HT1080 (cell line): Measurements from ENCODE around the gene SMIM22. TPM values are rescaled to one million over a fixed set of nuclear protein-coding genes. Genes with fewer than 3 reads are reported as not detected.

Source experiments
- DNase-seq: peaks from one replicate; pipeline ENCODE4 v3.0.0-alpha.2; 2015; ENCODE audit warnings: low read depth
- total RNA-seq: library from RNA; depleted of rRNA; stranded (reverse); fragments of >200 nt; shearing (Covaris generic); gene quantifications from 2 replicates; pipeline ENCODE4 v1.2.3, GENCODE V29; 2014

Gene SMIM22
- total RNA-seq, 1 experiment from 2014 or later: not detected

DNA sequence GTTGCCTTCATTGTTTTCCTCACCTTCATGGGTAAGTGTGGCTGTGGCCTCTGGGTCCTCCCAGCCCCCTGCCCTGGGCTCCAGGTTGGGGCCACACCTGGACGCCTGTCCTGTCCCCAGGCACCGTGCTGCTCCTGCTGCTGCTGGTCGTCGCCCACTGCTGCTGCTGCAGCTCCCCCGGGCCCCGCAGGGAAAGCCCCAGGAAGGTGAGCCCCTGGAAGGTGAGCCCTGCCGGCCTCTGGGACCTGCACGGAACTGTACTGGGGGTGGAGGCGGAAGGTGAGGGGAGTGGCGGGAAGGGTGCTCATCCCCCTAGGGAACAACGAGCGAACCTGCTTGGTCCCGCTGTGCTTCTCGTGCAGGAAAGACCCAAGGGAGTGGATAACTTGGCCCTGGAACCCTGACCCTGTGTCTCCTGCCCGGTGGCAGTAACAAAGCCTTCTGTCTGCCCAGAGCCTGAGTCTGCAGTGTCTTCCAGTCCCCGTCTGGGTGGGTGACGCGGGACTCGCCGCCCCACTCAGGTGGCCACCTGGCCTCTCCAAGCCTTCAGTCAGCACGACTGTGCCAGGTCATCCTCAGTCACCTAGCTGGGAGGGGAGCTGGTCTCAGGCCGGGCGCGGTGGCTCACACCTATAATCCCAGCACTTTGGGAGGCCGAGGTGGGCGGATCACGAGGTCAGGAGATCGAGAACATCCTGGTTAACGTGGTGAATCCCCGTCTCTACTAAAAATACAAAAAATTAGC, 831 bp downstream of the SMIM22 start:
- no peak for DNase-seq

DNA sequence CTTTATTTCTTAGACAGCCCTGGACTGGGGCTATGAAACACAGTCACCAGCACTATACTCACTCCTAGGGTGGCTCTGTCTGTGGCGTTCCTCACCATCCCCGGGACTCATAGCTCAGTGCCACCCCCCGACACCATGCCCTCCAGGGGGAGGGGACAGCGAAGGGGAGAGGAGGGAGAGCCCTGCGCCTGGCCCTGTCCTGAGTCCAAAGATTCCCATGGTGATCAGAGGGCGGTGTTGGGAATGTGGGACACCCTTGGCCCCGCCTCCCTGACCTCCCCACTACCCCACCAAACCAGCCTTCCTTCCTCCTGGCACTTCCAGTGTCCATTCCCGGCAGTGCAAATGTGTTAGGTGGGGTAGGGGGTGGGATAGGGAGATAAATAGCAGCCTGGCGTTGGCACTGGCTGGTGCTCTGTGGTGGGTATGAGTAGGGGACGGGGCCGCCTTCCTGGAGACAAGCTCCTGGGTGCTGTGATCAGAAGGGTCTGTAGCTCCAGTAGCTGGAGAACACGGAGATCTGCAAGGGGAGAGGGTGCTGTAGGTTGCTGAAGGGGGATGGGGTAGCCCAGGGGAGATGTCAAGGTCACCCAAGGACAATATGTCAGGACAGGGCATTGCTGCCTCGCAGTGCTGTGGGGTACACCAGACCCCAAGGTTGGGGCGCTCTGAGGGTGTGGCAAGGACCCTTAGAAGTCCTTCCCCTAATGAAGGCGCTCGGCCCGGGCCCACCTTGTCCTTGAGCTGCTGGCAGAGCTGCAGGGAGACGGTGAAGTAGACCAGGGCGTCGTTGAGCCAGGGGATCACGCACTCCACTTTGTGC, 2.0 kb downstream of the SMIM22 start:
- no peak for DNase-seq

DNA sequence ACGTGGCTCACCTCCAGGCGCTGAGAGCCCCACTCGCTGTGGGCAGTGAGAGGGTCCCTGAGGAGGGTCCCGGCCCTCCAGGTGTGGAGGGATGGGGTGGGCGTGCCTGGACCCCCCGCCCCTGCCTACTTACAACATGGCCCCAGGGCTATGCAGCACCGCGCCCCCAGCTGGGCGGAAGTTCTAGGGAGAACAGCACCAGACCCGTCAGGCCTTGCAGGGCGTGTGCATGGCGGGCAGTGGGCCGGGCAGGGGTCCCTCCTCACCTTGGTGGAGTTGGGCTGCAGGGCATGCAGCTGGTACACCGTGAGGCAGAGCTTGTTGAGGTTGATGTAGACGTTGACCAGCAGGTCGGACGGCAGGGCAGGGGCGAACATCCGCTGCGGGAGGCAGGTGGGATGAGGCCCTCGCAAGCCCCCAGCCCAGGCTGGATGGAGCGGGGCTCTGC, 2.7 kb downstream of the SMIM22 start:
- DNase-seq: no peak

DNA sequence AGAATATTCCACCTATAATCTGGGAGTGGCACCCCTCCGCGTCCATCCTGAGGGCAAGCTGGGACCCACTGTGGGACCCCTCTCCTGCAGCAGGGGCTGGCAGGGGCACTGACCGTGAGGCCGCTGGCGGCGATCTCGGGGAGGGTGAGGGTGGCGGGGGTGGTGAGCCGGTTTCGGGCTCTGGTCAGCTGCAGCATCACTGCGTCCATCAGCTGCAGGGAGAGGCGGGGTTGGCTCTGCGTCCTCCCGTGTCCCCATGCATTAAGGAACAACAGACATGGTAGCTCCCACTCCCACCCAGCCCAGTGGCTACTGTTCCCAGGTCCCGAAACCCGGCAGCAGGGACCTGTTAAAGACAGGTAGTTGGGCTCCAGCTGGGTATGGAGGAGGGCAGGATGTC, 3.3 kb downstream of the SMIM22 start:
- no peak for DNase-seq

DNA sequence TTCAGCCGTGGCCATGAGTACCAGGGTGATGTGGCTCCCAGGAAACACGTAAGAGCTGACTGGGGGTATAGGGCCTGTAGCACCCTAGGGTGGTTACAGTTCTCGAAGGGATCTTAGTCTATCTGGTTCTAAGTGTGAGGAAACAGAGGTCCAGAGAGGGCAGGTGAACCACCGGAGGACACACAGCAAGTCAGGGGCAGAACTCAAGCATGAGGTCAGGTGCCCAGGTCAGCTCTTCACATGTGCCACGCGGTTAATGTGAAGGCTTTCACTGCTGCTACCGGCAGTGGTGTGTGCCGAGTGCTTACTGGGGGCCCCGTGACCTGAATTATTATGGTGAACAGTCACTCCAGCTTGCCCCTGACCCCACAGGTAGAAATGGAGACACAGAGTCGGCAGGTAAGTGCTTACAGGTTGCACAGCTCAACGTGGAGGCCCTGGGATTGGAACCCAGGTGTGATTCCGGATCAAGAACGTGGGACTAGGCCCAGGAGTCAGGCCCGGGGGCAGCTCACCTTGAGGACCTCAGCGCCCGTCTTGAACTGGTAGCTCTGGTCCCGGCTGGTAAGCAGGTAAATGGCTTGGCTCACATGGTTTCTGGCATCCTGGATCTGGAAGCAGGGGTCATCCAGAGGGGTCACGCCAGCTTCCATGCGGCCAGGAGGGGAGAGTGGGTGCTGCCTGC, 4.1 kb downstream of the SMIM22 start:
- no peak for DNase-seq

DNA sequence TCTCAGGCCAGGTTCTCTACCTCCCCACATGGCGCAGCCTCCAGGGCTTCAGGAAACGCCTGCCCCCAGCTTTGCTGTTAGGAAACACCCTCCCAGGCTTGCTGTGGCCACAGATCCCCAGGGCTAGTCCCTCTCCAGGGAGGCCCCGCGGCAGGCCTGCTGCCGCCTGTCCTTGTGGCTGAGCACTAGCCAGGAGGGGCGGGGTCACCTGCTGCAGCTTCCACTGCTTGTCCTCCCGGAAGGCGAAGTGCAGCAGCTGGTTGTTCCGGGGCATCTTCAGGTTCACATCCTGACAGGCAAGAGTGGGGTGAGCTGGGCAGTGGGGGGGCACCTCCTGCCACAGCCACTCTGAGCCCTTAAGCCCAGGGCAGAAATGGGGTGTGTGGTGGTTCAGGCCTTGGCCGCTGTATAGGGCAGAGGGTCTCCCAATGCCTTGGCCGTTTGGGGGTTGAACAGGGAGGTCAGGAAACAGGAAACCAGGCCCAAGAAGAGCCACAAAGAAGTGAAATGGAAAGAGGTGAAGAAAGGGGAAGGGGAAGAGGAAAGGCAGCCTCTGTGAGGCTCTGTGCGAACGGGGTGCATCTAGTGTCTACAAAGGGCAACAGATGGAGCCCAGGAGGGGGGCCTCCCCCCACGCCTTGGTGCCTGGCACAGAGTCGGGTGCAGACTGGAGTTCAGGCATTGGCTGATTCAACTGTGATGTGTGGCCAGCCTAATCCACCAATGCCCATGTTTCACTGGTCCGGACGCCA, 5.3 kb downstream of the SMIM22 start:
- no peak for DNase-seq

DNA sequence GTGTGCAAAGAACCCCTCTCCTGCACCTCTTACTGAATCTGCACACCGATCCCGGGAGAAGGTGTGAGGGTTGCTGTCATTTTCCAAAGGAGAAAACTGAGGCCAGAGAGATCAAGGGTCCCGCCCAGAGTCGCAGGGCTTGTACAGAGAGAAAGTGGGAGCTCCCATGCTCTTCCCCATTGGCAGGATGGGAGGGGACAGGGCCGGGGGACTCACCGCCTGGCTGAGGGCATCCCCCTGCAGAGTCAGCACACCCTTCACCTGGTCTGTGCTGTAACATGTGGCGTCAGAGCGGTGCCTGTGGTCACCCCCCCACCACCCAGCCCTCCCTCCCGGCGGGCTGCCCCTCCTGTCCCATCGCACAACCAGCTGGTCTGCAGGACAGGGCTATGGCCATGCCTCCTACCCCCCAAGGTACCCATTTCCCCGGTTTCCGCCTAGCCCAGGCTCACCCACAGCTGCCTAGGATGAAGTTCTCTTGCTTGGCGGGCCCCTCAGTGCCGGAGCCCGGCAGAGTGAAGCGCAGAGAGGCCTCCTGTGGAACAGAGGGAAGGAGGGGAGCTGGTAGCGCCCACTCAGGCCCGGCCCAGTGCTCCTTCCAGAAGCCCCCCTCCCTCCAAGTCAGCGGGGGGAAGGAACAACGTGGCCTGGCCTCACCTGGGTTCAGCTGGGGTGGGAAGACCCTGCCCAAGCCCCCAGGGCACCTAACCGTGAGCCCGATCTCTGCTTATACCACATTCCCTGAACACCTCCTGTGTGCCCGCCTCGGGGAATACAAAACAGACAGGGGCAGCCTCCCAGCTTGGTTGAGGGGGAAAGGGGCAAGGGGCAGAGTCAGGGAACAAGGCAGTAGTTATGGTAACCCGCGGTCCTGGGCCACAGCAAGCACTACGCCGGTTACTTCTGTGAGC, 6.1 kb downstream of the SMIM22 start:
- no peak for DNase-seq

DNA sequence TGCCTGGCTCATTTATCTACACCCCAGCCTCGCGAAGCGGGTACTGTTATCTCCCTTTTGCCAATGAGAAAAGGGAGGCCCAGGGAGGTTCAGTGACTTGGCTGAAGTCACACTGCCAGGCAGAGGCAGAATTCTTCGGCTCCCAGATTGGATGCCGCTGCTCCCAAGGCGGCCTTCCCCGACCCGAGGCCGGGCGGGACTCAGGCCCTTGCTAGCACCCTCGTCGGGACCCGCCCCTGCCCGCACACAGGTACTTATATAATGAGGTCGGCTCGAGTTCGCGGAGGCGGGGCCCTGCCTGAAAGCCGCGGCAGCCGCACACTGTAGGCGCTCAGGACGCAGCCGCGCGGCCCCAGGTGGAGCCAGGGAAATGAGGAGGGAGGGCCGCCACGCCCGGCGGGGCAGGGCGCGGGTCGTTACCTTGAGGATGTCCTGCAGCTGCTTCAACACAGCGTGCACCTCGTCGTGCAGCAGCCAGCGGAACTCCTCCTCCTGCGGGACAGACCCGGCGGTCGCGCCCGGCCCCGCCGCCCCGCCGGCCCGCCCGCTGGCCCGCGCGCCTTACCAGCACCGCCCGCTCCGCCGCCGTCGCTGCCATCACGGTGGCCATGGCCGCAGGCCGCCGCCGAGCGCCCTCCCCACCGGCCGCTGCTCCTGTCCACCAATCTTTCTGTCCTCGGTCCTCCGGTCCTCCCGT, 6.9 kb downstream of the SMIM22 start, which contains the start of gene ROGDI:
Gene ROGDI (minus strand): TSS at position 672 of the 697 bp plus-strand sequence. CDS start 62 bp downstream, at position 610.
- peak; percentile 55 for DNase-seq

DNA sequence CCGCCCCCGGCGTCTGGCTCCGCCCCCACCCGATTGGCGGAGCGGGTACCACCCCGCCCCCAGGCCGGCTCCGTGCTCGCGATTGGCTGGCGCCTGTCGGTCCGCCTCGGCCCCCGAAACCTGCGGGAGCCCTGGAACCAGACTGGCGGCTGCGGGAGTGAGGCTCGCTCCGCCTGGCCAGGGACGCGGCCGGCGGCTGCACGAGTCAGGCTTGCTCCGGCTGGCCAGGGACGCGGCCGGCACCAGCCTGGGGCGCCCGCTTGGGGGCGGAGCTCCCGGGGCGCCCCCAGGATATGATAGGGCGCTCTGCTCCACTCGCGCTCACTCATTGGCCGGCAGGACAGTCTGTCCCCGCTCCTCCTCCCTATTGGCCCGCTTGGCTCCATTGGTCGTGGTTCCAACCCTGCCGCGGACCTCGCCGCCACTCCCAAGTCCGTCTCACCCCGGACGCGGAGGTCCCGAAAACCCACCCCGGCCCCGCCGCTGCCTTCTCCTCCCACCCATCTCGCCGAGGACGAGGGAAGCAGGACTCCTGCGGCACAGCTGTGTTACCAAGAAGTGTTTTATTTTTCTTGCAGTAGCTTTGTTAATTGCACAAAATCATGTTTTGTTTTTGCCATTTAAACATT, 7.6 kb downstream of the SMIM22 start:
- peak; percentile 90 for DNase-seq

DNA sequence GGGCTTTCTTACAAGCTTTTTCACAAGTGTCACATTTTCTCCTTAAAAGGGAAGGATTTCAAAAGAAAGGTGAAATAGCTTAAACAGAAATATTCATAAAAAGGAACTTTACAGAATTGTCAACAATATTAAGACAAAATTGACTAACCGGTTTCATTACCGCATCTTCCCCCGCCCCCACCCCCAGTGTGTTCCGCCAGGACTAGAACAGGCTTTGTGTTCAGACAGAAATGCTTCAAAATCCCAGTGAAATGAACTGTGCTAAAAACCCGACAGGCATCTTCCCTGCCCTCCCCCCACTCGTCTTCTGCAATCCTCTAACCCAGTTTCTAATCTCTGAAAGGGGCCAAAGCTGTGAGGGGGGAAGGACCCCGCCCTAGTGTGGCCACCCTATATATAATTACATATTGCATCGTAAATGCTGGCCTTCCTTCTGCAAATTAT, 8.3 kb downstream of the SMIM22 start:
- DNase-seq: no peak

DNA sequence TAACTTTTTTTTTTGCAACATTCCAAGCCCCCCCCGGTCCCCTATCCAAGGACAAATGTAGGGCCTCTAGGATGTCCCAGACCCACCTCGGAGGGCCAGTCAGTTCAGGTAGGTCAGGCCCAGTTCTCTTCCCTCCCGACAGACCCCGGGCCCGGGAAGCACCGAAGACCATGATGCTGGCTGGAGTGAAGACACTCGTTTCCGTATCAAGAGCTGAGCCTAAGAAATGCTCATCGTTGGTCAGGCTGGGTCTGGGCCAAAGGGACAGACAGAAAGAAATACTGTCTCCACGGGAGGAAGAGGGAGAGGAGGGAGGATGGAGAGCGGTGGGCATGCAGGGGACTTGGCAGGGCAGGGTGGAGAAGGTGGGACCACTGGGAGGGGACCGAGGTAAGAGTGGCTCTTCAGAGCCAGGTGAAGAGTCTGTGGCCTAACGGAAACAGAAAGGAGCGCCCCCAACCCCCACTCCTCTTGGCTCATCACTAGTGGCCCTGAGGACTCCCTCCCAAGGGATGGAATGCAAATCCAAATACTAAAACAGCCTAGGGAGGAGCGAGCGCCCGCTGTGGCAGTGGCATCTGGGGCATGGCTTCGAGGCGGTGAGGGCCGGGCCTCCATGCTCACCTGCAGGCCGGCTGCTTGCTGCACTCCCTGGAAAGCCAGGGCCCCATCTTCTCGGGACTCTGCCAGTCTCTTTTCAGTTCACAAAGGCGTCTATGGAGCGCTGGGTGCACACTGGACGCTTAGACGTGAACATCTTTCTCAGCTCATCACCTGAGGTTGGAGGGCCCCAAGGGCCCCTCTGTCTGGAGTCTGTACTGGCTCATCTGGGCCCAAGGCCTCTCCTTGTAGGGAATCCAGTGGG, 9.0 kb downstream of the SMIM22 start:
- DNase-seq: no peak

DNA sequence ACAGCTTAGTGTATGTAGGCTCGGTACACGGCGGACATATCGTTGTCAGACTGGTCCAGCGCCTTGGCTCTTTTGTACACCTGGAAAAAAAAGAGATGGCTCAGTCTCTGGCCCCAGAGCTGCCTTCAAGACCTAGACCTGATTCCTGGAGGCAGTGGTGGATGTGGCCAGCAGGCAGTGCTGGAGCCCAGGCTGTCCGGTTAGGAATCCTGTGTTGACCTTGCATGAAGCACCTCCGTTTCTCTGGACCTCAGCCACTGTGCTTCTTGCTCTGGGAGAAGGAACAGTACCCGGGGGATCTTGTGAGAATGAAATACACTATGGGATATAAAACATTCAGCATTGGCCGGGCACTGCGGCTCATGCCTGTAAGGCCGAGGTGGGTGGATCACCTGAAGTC, 10.1 kb downstream of the SMIM22 start:
- DNase-seq: no peak

DNA sequence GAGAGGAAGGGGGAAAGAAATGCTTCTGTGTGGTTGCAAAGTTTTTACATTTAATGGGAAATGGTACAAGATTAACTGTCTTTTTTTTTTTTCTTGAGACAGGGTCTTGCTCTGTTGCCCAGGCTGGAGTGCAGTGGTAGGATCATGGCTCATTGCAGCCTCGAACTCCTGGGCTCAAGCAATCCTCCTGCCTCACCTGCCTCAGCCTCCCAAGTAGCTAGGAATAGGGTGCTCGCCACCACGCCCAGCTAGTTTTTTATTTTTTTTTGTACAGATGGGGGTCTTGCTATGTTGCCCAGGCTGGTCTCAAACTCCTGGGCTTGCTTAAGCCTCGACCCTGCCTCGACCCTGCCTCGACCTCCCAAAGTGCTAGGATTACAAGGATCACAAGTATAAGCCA, 11.1 kb downstream of the SMIM22 start:
- no peak for DNase-seq

DNA sequence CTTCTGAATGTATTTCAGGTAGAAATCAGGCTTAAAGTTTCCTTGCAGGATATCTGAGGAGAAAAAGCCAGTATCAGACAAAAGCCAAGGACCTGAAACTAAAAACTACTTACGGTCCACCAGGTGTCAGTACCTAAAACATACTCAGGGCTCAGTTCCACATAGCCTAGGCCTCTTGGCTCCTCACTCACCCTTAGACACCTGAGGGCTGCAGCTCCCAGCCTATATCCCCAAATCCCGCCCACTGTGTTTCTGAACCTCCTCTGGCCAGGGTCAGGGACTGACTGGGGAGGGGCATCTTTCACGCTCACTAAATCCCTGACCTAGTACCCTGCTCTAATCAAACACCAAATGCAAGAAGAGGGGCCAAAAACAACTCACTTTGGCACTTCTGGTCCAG, 16.1 kb downstream of the SMIM22 start:
- no peak for DNase-seq

DNA sequence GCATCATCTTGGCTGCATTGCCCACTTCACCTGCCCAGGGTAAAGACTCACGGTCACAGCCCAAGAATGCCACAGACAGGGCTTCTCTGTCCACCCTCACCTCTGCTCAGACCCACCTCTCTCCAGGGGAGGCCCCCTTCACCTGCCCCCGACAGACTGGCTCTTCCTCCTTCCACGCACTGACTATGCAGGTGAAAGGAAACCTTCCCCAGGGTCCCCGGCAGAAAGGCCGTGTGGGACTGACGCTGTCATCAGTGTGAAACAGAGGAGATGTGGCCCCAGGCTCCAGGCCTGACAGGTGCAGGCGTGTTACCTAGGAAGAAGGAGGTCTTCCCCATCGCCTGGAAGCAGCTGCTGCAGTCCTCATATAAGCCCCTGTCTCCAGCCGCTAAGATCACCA, 16.6 kb downstream of the SMIM22 start:
- DNase-seq: no peak

DNA sequence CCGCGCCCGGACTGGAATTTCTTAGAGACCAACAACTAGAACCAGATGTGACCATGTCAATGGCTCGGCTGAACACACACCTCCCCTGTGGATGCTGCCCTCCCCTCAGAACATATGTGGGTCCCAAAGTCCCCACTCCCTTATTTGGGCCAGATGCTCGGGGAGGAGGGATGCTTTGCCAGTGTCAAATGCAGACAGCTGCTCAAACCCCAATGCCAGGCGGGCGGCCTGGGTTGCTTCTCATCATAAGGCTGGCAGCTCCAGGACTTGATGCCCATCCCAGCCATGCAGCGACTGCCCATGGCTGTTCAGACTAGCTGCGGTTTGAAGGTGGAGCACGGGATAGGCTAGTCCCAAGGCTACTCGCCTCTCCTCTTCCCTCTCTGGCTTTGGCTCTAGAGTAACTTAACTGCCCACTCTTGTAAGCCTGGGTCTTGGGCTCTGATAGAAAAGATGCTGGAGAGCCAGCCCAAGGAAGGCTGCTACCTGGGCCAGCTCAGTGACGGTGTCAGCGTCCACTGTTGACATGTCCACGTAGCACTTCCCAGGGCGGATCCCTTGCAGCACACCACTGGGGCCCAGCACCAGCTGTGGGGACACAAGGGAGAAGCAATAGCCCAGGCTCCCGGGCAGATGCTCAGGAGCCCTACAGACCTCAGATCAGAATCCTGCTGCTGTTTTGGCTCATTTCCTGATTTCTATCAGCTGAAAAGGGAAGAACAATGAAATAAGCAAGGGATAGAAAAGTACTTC, 18.3 kb downstream of the SMIM22 start:
- DNase-seq: no peak

DNA sequence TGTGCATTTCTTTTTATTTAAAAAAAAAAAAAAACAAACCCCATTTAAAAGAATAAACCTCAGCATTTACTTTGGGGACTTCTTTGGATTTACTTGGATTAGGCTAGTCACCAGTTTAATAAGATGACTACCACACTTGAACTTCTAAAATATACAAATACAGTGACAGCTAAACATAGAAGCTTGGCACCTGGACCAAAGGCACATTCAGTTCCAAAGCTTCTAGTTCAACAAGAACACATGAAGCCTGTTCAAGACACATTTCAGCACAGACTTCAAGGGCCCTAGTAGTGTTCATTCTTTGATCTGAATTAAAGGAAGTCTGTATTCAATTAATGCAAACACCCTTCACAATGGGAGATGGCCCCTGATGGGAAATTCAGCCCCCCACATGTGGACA, 18.9 kb downstream of the SMIM22 start:
- no peak for DNase-seq
